RWPE2 (cell line): ENCODE data around the gene CPNE8.

ENCODE experiments used
- ATAC-seq: fragments of 200-7000 bp; cut with Tn5 transposase; 3 replicates; pipeline ENCODE4 v1.9.1; 2021; ENCODE audit warnings: low read depth
- DNase-seq: peaks from one replicate; pipeline ENCODE4 v3.0.0-alpha.2; 2020; ENCODE audit warnings: low spot score
- H3K27ac ChIP-seq: fragments of 450-650 bp; 2 replicates; pipeline ENCODE4 v1.5.1; 2017; ENCODE audit warnings: mild to moderate bottlenecking; ENCODE audit not compliant: poor library complexity, severe bottlenecking
- H3K27me3 ChIP-seq: fragments of 250-450 bp; sonication (Bioruptor Pico); 2 replicates; pipeline ENCODE4 v1.5.1; 2021; ENCODE audit warnings: mild to moderate bottlenecking, moderate library complexity; ENCODE audit not compliant: insufficient read depth, poor library complexity, severe bottlenecking
- H3K36me3 ChIP-seq: fragments of 250-450 bp; sonication (Bioruptor Pico); 2 replicates; pipeline ENCODE4 v1.5.1; 2020; ENCODE audit warnings: low read depth, mild to moderate bottlenecking, moderate library complexity
- H3K4me1 ChIP-seq: fragments of 250-450 bp; sonication (Bioruptor Pico); 2 replicates; pipeline ENCODE4 v1.5.1; 2021; ENCODE audit warnings: mild to moderate bottlenecking, moderate library complexity; ENCODE audit not compliant: insufficient read depth, poor library complexity, severe bottlenecking
- H3K4me3 ChIP-seq: fragments of 250-450 bp; sonication (Bioruptor Pico); 2 replicates; pipeline ENCODE4 v1.5.1; 2021; ENCODE audit warnings: mild to moderate bottlenecking, moderate library complexity; ENCODE audit not compliant: severe bottlenecking
- H3K9me3 ChIP-seq: fragments of 250-450 bp; sonication (Bioruptor Pico); 2 replicates; pipeline ENCODE4 v1.5.1; 2021; ENCODE audit warnings: mild to moderate bottlenecking, moderate library complexity; ENCODE audit not compliant: severe bottlenecking
- TF ChIP-seq, protein P1 (sequence below): fragments of 450-650 bp; IDR thresholded peaks from one replicate; pipeline ENCODE4 v1.5.1; 2017; ENCODE audit warnings: mild to moderate bottlenecking, moderate library complexity; ENCODE audit not compliant: poor library complexity, severe bottlenecking

The CPNE8 gene

DNA sequence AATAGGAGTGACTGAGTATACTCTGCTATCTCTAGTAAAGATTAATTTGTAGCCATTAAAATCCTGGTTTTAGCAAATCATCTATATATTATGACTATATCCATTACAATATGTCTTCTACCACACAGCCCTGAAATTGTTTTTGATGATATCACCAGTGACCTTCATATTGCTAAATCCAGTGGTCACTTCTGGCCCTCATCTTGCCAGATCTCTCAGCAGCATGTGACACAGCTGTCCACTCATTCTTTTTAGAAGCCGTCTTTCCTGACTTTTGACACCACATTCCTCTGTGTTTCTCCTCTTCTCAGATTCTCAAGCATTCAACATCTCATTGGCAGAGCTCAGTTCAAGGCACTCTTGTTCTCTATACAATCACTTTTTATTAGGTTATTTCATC is 54.9 kb downstream of the CPNE8 start:
- Histone ChIP-seq H3K9me3 (no peaks in the 10 kb centered on the region), H3K36me3 (no peaks in the 10 kb centered on the region), H3K4me3 (no peak overlapping the region), H3K27ac (no peak overlapping the region), H3K4me1 (no peaks in the 10 kb centered on the region), H3K27me3 (no peaks in the 10 kb centered on the region)
- TF ChIP-seq, protein P1, sequence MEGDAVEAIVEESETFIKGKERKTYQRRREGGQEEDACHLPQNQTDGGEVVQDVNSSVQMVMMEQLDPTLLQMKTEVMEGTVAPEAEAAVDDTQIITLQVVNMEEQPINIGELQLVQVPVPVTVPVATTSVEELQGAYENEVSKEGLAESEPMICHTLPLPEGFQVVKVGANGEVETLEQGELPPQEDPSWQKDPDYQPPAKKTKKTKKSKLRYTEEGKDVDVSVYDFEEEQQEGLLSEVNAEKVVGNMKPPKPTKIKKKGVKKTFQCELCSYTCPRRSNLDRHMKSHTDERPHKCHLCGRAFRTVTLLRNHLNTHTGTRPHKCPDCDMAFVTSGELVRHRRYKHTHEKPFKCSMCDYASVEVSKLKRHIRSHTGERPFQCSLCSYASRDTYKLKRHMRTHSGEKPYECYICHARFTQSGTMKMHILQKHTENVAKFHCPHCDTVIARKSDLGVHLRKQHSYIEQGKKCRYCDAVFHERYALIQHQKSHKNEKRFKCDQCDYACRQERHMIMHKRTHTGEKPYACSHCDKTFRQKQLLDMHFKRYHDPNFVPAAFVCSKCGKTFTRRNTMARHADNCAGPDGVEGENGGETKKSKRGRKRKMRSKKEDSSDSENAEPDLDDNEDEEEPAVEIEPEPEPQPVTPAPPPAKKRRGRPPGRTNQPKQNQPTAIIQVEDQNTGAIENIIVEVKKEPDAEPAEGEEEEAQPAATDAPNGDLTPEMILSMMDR, result no peak
- ATAC-seq (no peak), DNase-seq (no peak)

DNA sequence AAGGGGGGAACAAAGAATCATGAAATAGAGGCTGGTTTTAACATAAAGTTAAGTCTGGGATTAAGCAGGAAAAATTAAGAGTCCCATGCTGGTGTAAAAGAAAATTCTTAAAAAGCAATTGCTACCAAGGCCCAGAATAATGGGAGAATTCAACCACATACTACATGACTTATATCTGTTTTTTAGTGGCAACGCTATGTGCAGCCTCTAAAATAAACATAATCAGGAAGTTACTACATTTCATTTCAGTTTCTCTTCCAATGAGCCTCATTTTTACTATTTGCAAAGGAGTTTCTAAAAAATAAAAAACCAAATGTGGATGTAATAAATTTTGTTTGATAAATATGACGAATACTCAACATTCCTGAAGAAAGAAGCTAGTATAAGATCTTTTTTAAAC is 58.1 kb downstream of the CPNE8 start:
- no peak overlapping the region for H3K4me3 ChIP-seq
- ATAC-seq, result no peak
- H3K27me3 ChIP-seq, result no peaks in the 10 kb centered on the region
- no peaks in the 10 kb centered on the region for H3K4me1 ChIP-seq
- H3K9me3 ChIP-seq, result no peaks in the 10 kb centered on the region
- H3K27ac ChIP-seq, result no peak overlapping the region
- TF ChIP-seq, protein P1, result no peak
- no peaks in the 10 kb centered on the region for H3K36me3 ChIP-seq
- no peak for DNase-seq

DNA sequence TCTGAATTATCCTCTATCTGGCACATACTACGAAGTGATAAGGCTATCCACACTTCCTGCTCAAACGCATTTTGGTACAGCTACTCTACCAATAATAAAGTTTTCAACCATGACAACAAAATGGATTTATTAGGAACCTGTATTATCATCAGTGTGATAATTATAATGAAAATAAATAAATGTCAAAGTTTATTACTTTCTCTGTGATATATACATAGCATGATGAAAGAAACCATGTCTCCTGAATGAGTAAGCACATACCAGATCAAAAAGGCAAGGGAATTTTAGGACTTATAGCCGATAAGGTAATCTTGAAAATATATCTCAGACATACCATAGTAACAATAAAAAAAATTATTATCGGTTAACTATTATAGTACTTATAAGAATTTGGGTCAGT is 61.1 kb downstream of the CPNE8 start:
- Histone ChIP-seq H3K27me3 (no peaks in the 10 kb centered on the region), H3K4me1 (no peaks in the 10 kb centered on the region), H3K4me3 (no peak overlapping the region), H3K9me3 (no peaks in the 10 kb centered on the region), H3K36me3 (no peaks in the 10 kb centered on the region), H3K27ac (no peak overlapping the region)
- ATAC-seq (no peak), DNase-seq (no peak)
- TF ChIP-seq, protein P1, result no peak

DNA sequence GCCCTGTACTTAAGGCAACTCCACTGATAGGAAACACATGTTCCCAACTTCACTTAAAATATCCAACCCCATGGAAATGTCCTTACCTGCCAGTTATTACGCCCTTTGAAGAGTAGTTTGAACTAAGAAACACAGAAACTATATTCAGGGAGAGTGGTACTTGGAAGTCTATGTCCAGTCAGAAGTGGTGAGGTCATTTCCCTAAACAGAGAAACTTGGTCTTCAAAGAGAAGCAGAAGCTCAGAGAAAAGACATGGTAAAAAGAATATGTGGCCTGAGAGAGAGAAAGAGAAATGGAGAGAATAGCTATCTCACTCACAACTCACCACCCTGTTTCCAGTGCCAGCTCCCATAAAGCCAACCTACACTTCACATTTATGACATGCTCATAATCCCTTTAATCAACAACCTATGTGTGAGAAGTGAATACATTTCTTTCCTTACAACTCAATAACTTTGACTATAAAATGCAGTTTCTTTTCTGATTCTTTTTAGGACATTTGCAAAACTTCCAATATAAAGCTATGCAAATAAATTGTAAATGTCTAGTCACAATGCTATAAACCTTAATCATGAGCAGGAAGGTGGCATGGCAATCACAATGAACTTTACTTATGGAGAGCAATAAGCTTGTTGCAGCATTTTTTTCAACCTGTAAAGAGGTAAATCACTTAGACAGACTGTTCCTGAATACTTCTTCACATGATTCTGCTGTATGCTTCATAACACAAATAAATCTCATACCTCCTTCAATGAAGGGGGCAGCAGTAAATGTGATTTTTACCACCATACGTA is 67.1 kb downstream of the CPNE8 start:
- DNase-seq, result no peak
- no peaks in the 10 kb centered on the region for H3K9me3 ChIP-seq
- no peak overlapping the region for H3K27ac ChIP-seq
- TF ChIP-seq, protein P1, result no peak
- no peaks in the 10 kb centered on the region for H3K27me3 ChIP-seq
- H3K36me3 ChIP-seq, result no peaks in the 10 kb centered on the region
- H3K4me1 ChIP-seq, result no peaks in the 10 kb centered on the region
- no peak overlapping the region for H3K4me3 ChIP-seq
- no peak for ATAC-seq

DNA sequence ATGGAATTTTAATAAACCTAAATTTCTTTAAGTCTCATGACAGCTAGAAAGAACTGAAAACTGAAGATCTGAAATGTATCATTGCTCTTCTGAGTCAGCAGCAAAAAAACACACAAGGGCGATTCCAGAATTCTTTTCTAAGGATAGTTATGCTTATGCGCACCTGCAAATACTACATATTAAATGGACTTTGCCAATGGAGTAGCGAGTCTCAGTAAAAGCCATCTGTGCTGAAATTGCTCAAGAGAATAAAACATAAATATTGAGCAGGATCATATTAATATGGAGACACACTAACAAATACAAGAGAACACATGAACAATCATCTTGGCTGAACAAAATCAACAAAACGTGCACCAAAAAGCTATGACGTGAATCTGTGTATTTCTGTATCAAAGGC is 73.7 kb downstream of the CPNE8 start:
- DNase-seq (no peak), ATAC-seq (no peak)
- no peaks in the 10 kb centered on the region for H3K36me3 ChIP-seq
- H3K27me3 ChIP-seq, result no peaks in the 10 kb centered on the region
- H3K9me3 ChIP-seq, result no peaks in the 10 kb centered on the region
- H3K27ac ChIP-seq, result no peak overlapping the region
- TF ChIP-seq, protein P1, result no peak
- H3K4me3 ChIP-seq, result no peak overlapping the region
- no peaks in the 10 kb centered on the region for H3K4me1 ChIP-seq
